Upper lobe of right lung (tissue), 1 donor: ENCODE results near the gene DZANK1. TPM values are rescaled to one million over a fixed set of nuclear protein-coding genes. Genes with fewer than 3 reads are reported as not detected.

Source experiments
- ATAC-seq: fragments of 200-7000 bp; cut with Tn5 transposase; one replicate; pipeline ENCODE4 v1.9.1; 2020; ENCODE audit warnings: mild to moderate bottlenecking, moderate library complexity
- DNase-seq: peaks from one replicate; pipeline ENCODE4 v3.0.0-alpha.2; 2020
- H3K27ac ChIP-seq: fragments of 200-600 bp; one replicate; pipeline ENCODE4 v1.8.0; 2022
- H3K27me3 ChIP-seq: fragments of 200-600 bp; one replicate; pipeline ENCODE4 v1.8.0; 2022; ENCODE audit warnings: mild to moderate bottlenecking
- H3K36me3 ChIP-seq: fragments of 200-600 bp; one replicate; pipeline ENCODE4 v1.8.0; 2022
- H3K4me1 ChIP-seq: fragments of 200-600 bp; one replicate; pipeline ENCODE4 v1.8.0; 2022
- H3K4me3 ChIP-seq: fragments of 200-600 bp; one replicate; pipeline ENCODE4 v1.8.0; 2022; ENCODE audit warnings: mild to moderate bottlenecking
- H3K9me3 ChIP-seq: fragments of 200-600 bp; one replicate; pipeline ENCODE4 v1.8.0; 2022
- intact Hi-C: fragments of 100-400 bp; cut with DNase I; formaldehyde crosslinking; loops from one replicate; pipeline ENCODE4 v1.11.0; 2022
- total RNA-seq: library from RNA; stranded (reverse); fragmentation: NEBNext Ultra II Directional; extraction: Animal tissue kit (Norgen Biotek cat#: 25700); gene quantifications from one replicate; pipeline ENCODE4 v1.2.1, GENCODE V29; 2021
- TF ChIP-seq, protein P1 (sequence below): fragments of 200-600 bp; IDR thresholded peaks from one replicate; pipeline ENCODE4 v1.8.0; 2022; ENCODE audit warnings: antibody characterized with exemption
- donor health status: DM: no; HTN: yes; CAD: no; lungs with severe emphysema.

Gene DZANK1
- total RNA-seq, 1 donor from 2014 or later: 2.7 TPM

- H3K4me1 ChIP-seq: peaks cover 8% of the 10 kb centered on the region
- peak within 1 kb of the TSS; percentile 78 for H3K4me3 ChIP-seq
- DNase-seq (peak; percentile 94), ATAC-seq (peak; percentile 100)
- intact Hi-C loops: no loop called here
- H3K9me3 ChIP-seq: no peaks in the 10 kb centered on the region
- H3K36me3 ChIP-seq: peaks cover 16% of the 10 kb centered on the region
- no peaks in the 10 kb centered on the region for H3K27me3 ChIP-seq
- H3K27ac ChIP-seq: peak within 1 kb of the TSS; percentile 55
- TF ChIP-seq, protein P1, sequence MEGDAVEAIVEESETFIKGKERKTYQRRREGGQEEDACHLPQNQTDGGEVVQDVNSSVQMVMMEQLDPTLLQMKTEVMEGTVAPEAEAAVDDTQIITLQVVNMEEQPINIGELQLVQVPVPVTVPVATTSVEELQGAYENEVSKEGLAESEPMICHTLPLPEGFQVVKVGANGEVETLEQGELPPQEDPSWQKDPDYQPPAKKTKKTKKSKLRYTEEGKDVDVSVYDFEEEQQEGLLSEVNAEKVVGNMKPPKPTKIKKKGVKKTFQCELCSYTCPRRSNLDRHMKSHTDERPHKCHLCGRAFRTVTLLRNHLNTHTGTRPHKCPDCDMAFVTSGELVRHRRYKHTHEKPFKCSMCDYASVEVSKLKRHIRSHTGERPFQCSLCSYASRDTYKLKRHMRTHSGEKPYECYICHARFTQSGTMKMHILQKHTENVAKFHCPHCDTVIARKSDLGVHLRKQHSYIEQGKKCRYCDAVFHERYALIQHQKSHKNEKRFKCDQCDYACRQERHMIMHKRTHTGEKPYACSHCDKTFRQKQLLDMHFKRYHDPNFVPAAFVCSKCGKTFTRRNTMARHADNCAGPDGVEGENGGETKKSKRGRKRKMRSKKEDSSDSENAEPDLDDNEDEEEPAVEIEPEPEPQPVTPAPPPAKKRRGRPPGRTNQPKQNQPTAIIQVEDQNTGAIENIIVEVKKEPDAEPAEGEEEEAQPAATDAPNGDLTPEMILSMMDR: no peak
Observed at GRCh38 chr20:18496740-18497592, 30.1 kb upstream of the DZANK1 start, which contains the start of gene RBBP9. TSS of gene RBBP9 (minus strand) at chr20:18497225. CDS start at chr20:18497167, 58 bp downstream.

GRCh38 chr20:18496042-18496441, 29.2 kb upstream of the DZANK1 start:
- Histone ChIP-seq H3K9me3 (no peaks in the 10 kb centered on the region), H3K27ac (no peak overlapping the region), H3K36me3 (peaks cover 20% of the 10 kb centered on the region), H3K27me3 (no peaks in the 10 kb centered on the region), H3K4me3 (peak overlapping the region; percentile 78), H3K4me1 (peaks cover 8% of the 10 kb centered on the region)
- DNase-seq: no peak
- ATAC-seq: peak; percentile 31
- TF ChIP-seq, protein P1: no peak
- intact Hi-C loops: no loop called here

DNA sequence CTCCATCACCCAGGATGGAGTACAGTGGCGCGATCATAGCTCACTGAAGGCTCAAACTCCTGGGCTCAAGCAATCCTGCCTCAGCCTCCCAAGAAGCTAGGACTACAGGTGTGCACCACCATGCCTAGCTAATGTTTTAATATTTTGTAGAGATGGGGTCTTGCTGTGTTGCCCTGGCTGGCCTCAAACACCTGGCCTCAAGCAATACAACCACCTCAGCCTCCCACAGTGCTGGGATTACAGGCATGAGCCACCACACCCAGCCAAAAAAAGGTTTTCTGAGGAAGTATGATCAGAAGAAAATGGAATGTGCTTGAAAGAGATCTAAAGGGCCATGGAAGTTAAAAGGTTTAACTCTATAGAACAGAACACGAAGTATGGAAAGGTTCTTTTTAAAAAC, 21.5 kb upstream of the DZANK1 start:
- H3K27ac ChIP-seq: no peak overlapping the region
- intact Hi-C loops: no loop called here
- no peak overlapping the region for H3K4me3 ChIP-seq
- no peaks in the 10 kb centered on the region for H3K9me3 ChIP-seq
- no peaks in the 10 kb centered on the region for H3K27me3 ChIP-seq
- TF ChIP-seq, protein P1: no peak
- ATAC-seq (no peak), DNase-seq (no peak)
- peaks cover 65% of the 10 kb centered on the region for H3K36me3 ChIP-seq
- no peaks in the 10 kb centered on the region for H3K4me1 ChIP-seq

- DNase-seq (no peak), ATAC-seq (no peak)
- Histone ChIP-seq H3K27ac (no peak overlapping the region), H3K4me1 (no peaks in the 10 kb centered on the region), H3K36me3 (peaks cover 70% of the 10 kb centered on the region), H3K27me3 (no peaks in the 10 kb centered on the region), H3K4me3 (no peak overlapping the region), H3K9me3 (no peaks in the 10 kb centered on the region)
- intact Hi-C loops: no loop called here
- TF ChIP-seq, protein P1: no peak
Observed at GRCh38 chr20:18481596-18481995, 14.8 kb upstream of the DZANK1 start.

- Histone ChIP-seq H3K9me3 (no peaks in the 10 kb centered on the region), H3K4me3 (no peak overlapping the region), H3K27ac (no peak overlapping the region), H3K27me3 (no peaks in the 10 kb centered on the region), H3K4me1 (no peaks in the 10 kb centered on the region), H3K36me3 (peaks cover 74% of the 10 kb centered on the region)
- ATAC-seq (no peak), DNase-seq (no peak)
- intact Hi-C loops: no loop called here
- TF ChIP-seq, protein P1: no peak
Observed at GRCh38 chr20:18477821-18478220, 11.0 kb upstream of the DZANK1 start.
